ENCODE results near the gene FMNL2. TPM values are rescaled to one million over a fixed set of nuclear protein-coding genes. Genes with fewer than 3 reads are reported as not detected.

FMNL2 gene
- total RNA-seq, 1 experiment from 2014 or later, result 43.1 TPM

DNA sequence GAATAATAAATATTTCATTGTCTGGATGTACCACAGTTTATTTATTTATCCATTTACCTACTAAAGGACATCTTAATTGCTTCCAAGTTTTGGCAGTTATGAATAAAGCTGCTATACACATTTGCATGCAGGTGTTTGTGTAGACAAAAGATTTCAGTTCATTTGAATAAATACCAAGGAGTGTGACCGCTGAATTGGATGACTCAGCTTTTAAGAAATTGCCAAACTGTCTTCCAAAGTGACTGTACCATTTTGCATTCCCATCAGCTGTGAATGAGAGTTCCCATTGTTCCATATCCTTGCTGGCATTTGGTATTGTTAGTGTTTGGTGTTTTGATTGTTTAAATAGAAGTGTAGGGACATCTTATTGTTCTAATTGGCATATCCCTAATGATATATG, 36.2 kb upstream of the FMNL2 start:
- no TSS peak for BruUV-seq (replicated peaks)
- Histone ChIP-seq H3K9me3 (ENCODE audit: low read depth, low read length, poor library complexity, severe bottlenecking) (no peaks in the 10 kb centered on the region), H3K4me1 (ENCODE audit: insufficient read depth, low read length, poor library complexity, severe bottlenecking) (no peaks in the 10 kb centered on the region), H3K36me3 (ENCODE audit: insufficient read depth, low read length, poor library complexity, severe bottlenecking) (no peaks in the 10 kb centered on the region), H3K4me3 (ENCODE audit: low read depth, low read length, poor library complexity, severe bottlenecking) (no peak overlapping the region), H3K27ac (ENCODE audit: low read depth, low read length, poor library complexity, severe bottlenecking) (no peak overlapping the region), H3K27me3 (replicated peaks; ENCODE audit: insufficient read depth, low read depth, low read length, poor library complexity) (no peaks in the 10 kb centered on the region)
- TF ChIP-seq, protein P1, sequence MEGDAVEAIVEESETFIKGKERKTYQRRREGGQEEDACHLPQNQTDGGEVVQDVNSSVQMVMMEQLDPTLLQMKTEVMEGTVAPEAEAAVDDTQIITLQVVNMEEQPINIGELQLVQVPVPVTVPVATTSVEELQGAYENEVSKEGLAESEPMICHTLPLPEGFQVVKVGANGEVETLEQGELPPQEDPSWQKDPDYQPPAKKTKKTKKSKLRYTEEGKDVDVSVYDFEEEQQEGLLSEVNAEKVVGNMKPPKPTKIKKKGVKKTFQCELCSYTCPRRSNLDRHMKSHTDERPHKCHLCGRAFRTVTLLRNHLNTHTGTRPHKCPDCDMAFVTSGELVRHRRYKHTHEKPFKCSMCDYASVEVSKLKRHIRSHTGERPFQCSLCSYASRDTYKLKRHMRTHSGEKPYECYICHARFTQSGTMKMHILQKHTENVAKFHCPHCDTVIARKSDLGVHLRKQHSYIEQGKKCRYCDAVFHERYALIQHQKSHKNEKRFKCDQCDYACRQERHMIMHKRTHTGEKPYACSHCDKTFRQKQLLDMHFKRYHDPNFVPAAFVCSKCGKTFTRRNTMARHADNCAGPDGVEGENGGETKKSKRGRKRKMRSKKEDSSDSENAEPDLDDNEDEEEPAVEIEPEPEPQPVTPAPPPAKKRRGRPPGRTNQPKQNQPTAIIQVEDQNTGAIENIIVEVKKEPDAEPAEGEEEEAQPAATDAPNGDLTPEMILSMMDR (conservative IDR thresholded peaks at IDR 0.05; ENCODE audit: low read depth, low read length), result no peak
- no peak for TF ChIP-seq EZH2 (IDR thresholded peaks at IDR 0.05; ENCODE audit: borderline replicate concordance, low read depth, low read length, poor library complexity, severe bottlenecking)
- ChIA-PET CTCF (no interaction called here), POLR2A (ENCODE audit: low non-redundant PET) (no interaction called here)
- intact Hi-C loops (cut with micrococcal nuclease; ENCODE audit: unreplicated experiment), result no loop called here
- DNase-seq (ENCODE audit: low spot score), result peak; percentile 23

DNA sequence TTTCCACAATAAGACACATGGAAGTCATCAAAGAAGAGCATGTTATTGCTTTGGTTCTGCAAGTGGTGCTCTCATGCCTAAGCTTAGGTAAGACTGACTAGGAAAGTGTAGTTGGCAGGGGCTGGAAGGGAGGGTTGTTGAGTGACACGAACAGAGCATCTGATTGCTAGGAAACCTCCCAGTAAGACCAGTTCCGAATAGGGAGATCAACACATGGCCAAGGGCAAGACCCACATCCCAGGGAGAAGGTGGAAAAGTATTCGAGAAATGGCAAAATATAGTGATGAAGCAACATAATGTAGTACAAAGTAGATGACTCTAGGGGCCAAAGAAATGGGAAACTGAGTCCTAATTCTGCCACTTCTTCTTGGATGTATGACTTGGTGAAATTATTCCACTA, 33.8 kb upstream of the FMNL2 start:
- no peak overlapping the region for H3K4me3 ChIP-seq (ENCODE audit: low read depth, low read length, poor library complexity, severe bottlenecking)
- no peaks in the 10 kb centered on the region for H3K4me1 ChIP-seq (ENCODE audit: insufficient read depth, low read length, poor library complexity, severe bottlenecking)
- ChIA-PET POLR2A (ENCODE audit: low non-redundant PET) (interaction anchor here (0.6 kb wide), 1 partner anchor 1352 kb away, joined by 6 read pairs; no protein-coding TSS in a partner anchor), CTCF (no interaction called here)
- BruUV-seq (replicated peaks), result no TSS peak
- intact Hi-C loops (cut with micrococcal nuclease; ENCODE audit: unreplicated experiment), result no loop called here
- DNase-seq (ENCODE audit: low spot score), result no peak
- H3K27me3 ChIP-seq (replicated peaks; ENCODE audit: insufficient read depth, low read depth, low read length, poor library complexity), result no peaks in the 10 kb centered on the region
- TF ChIP-seq, protein P1 (conservative IDR thresholded peaks at IDR 0.05; ENCODE audit: low read depth, low read length), result no peak
- no peak for TF ChIP-seq EZH2 (IDR thresholded peaks at IDR 0.05; ENCODE audit: borderline replicate concordance, low read depth, low read length, poor library complexity, severe bottlenecking)
- H3K36me3 ChIP-seq (ENCODE audit: insufficient read depth, low read length, poor library complexity, severe bottlenecking), result no peaks in the 10 kb centered on the region
- H3K27ac ChIP-seq (ENCODE audit: low read depth, low read length, poor library complexity, severe bottlenecking), result no peak overlapping the region
- H3K9me3 ChIP-seq (ENCODE audit: low read depth, low read length, poor library complexity, severe bottlenecking), result no peaks in the 10 kb centered on the region

DNA sequence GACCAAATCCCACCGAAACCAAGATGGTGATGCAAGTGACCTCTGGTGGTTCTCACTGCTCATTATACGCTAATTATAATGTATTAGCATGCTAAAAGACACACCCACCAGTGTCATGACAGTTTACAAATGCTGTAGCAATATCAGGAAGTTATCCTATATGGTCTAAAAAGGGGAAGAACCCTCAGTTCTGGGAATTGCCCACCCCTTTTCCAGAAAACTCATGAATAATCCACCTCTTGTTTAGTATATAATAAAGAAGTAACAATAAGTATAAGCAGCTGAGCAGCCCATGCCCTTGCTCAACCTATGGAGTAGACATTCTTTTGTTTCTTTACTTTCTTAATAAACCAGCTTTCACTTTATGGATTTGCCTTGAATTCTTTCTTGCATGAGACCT, 31.0 kb upstream of the FMNL2 start:
- Histone ChIP-seq H3K4me3 (ENCODE audit: low read depth, low read length, poor library complexity, severe bottlenecking) (no peak overlapping the region), H3K27me3 (replicated peaks; ENCODE audit: insufficient read depth, low read depth, low read length, poor library complexity) (no peaks in the 10 kb centered on the region), H3K36me3 (ENCODE audit: insufficient read depth, low read length, poor library complexity, severe bottlenecking) (no peaks in the 10 kb centered on the region), H3K27ac (ENCODE audit: low read depth, low read length, poor library complexity, severe bottlenecking) (no peak overlapping the region), H3K4me1 (ENCODE audit: insufficient read depth, low read length, poor library complexity, severe bottlenecking) (peaks cover 9% of the 10 kb centered on the region), H3K9me3 (ENCODE audit: low read depth, low read length, poor library complexity, severe bottlenecking) (no peaks in the 10 kb centered on the region)
- BruUV-seq (replicated peaks), result no TSS peak
- no peak for DNase-seq (ENCODE audit: low spot score)
- intact Hi-C loops (cut with micrococcal nuclease; ENCODE audit: unreplicated experiment), result no loop called here
- TF ChIP-seq, protein P1 (conservative IDR thresholded peaks at IDR 0.05; ENCODE audit: low read depth, low read length), result no peak
- no peak for TF ChIP-seq EZH2 (IDR thresholded peaks at IDR 0.05; ENCODE audit: borderline replicate concordance, low read depth, low read length, poor library complexity, severe bottlenecking)
- ChIA-PET CTCF (no interaction called here), POLR2A (ENCODE audit: low non-redundant PET) (no interaction called here)

Data from A673 (cell line).